Dendritic cell treated with granulocyte-macrophage colony-stimulating factor and Interleukin-4, amounts not matched to agents 40 ng/mL and 50 ng/mL, for 4 days (primary cell): ENCODE results near the gene CRIP1.

ENCODE experiments used
- H3K27ac Mint-ChIP-seq: one replicate; pipeline ENCODE4 v1.8.0; 2022; ENCODE audit warnings: mild to moderate bottlenecking, mixed read lengths
- H3K27me3 Mint-ChIP-seq: one replicate; pipeline ENCODE4 v1.8.0; 2022; ENCODE audit warnings: mild to moderate bottlenecking, mixed read lengths
- H3K36me3 Mint-ChIP-seq: one replicate; pipeline ENCODE4 v1.8.0; 2022; ENCODE audit warnings: low read depth, mixed read lengths
- H3K4me1 Mint-ChIP-seq: one replicate; pipeline ENCODE4 v1.8.0; 2022; ENCODE audit warnings: low read depth, mixed read lengths
- H3K4me3 Mint-ChIP-seq: one replicate; pipeline ENCODE4 v1.8.0; 2022; ENCODE audit warnings: mild to moderate bottlenecking, moderate library complexity, mixed read lengths
- H3K9me3 Mint-ChIP-seq: one replicate; pipeline ENCODE4 v1.8.0; 2022; ENCODE audit warnings: mixed read lengths
- intact Hi-C: fragments of 100-400 bp; cut with micrococcal nuclease; formaldehyde crosslinking; loops from one replicate; pipeline ENCODE4 v1.15.0; 2022

CRIP1 gene

DNA sequence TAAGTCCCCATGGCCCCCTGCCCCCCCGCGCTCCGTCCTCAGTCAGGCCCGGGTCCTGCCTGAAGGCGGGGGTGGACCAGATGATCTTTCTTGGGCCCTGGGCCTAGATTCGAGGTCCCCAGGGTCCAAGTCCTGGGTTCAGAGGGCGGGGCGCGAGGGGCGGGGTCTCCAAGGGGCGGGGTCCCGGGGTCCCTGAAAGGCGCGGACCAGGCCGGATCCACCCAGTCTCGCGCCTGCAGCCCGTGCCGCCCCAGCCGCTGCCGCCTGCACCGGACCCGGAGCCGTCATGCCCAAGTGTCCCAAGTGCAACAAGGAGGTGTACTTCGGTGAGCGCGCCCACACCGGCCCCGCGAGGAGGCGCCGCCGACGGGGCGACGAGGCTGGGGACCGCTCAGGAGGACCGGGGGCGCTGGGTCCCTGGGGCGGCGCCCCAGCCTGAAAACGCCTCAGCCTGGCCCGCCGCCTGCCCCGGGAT, 325 bp downstream of the CRIP1 start:
- intact Hi-C loops = no loop called here
- Mint-ChIP-seq H3K27ac (peak overlapping the region; percentile 100), H3K4me1 (peaks cover 78% of the 10 kb centered on the region)

DNA sequence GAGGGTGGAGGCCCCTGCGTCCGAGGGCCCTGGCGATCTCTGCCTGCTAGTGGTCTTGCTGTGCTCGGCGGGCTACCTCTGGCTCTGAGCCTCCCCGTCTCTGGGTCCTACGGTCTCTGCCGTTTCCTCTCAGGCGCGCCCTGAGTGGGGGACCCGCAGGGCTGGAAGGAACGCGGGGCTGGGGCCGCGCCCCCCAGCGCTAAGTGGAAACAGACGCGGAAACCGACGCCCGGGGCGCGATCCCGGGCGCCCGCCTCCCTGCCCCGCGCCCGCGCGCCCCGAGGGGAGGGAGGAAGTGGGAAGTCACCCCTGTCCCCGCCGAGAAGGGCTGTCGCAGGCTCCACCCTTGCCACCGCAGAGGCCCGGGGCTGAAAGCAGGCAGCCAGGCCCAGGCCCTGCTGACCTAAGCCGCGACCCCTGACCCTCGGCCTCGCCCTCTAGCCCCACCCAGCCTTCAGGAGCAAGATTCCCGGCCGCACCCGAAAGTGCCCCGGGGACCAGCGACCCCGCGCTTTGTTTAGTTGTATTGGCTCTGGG, 831 bp downstream of the CRIP1 start:
- Mint-ChIP-seq H3K4me1 (peaks cover 75% of the 10 kb centered on the region), H3K4me3 (peak overlapping the region; percentile 72)
- intact Hi-C loops = no loop called here

More for the DNA sequence above, 325 bp downstream of the CRIP1 start:
- H3K27me3 Mint-ChIP-seq = peaks cover 42% of the 10 kb centered on the region
- H3K9me3 Mint-ChIP-seq = no peaks in the 10 kb centered on the region
- H3K4me3 Mint-ChIP-seq = peak overlapping the region; percentile 72
- H3K36me3 Mint-ChIP-seq = peaks cover 25% of the 10 kb centered on the region

DNA sequence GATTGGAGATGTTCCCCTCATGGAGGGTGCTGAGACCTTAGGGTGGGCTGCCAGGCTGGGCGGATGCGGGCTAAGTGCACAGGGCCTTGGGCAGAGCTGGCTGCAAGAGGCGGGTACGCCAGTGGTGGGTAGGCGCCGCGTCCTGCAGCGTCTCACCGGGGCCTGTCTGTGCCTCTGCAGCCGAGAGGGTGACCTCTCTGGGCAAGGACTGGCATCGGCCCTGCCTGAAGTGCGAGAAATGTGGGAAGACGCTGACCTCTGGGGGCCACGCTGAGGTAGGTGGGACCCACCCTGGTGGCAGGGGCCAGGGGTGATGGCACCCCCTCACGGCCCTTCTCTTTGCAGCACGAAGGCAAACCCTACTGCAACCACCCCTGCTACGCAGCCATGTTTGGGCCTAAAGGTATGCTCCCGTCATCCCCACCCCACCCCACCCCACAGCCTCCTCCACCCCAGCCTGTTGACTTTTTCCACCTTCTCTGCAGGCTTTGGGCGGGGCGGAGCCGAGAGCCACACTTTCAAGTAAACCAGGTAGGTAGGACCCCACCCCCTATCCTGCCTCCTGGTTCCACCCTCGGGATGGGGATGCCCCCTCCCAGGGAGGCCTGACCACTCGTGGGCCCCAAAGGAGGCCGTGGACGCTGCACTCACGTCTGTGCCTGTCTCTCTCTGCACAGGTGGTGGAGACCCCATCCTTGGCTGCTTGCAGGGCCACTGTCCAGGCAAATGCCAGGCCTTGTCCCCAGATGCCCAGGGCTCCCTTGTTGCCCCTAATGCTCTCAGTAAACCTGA, 1.5 kb downstream of the CRIP1 start:
- H3K36me3 Mint-ChIP-seq = peaks cover 31% of the 10 kb centered on the region
- no peaks in the 10 kb centered on the region for H3K9me3 Mint-ChIP-seq
- intact Hi-C loops = no loop called here
- H3K4me3 Mint-ChIP-seq = peak overlapping the region; percentile 72
- H3K27me3 Mint-ChIP-seq = peaks cover 37% of the 10 kb centered on the region
- H3K4me1 Mint-ChIP-seq = peaks cover 68% of the 10 kb centered on the region
- peak overlapping the region; percentile 100 for H3K27ac Mint-ChIP-seq

More for the DNA sequence above, 831 bp downstream of the CRIP1 start:
- Mint-ChIP-seq H3K36me3 (peaks cover 25% of the 10 kb centered on the region), H3K9me3 (no peaks in the 10 kb centered on the region), H3K27ac (peak overlapping the region; percentile 100), H3K27me3 (peaks cover 42% of the 10 kb centered on the region)

DNA sequence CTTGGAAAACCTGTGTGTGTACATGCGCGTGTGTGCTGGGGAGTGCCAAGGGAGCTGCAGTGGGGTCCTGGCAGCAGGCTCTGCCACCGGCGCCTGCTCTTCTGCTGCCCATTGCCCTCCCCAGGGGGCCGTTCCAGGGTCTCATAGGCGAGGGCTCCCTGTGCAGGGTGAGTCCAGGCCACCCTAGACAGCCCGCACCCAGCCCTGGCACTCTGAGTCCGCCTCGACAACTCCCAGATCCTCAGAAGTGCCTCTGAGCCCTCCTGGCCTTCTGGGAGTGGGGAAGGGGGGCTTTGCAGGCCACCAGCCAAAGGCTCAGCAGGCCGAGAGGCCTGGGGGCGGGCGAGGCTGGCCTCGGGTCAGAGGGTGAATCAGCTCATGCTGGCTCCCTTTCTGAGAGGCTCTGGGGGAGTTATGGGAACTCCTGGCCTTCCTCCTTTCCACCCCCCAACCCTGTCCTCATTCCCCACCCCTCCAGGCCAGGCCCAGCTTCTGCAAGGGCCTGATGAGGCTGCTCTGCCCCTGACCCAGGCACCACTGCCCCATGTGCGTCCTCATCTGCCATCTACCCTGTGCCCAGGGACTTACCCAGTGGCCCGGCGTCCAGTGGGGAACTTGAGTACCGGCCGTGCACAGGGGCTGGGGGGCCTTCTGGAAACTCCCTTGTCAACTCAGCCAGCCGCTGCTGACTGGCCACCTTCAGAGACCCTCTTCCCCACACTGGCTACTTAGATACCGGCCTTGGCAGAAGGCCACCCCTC, 2.3 kb downstream of the CRIP1 start:
- Mint-ChIP-seq H3K4me3 (peak overlapping the region; percentile 72), H3K36me3 (peaks cover 39% of the 10 kb centered on the region), H3K27me3 (peaks cover 30% of the 10 kb centered on the region), H3K27ac (peak overlapping the region; percentile 100), H3K4me1 (peaks cover 62% of the 10 kb centered on the region), H3K9me3 (no peaks in the 10 kb centered on the region)
- intact Hi-C loops = no loop called here

DNA sequence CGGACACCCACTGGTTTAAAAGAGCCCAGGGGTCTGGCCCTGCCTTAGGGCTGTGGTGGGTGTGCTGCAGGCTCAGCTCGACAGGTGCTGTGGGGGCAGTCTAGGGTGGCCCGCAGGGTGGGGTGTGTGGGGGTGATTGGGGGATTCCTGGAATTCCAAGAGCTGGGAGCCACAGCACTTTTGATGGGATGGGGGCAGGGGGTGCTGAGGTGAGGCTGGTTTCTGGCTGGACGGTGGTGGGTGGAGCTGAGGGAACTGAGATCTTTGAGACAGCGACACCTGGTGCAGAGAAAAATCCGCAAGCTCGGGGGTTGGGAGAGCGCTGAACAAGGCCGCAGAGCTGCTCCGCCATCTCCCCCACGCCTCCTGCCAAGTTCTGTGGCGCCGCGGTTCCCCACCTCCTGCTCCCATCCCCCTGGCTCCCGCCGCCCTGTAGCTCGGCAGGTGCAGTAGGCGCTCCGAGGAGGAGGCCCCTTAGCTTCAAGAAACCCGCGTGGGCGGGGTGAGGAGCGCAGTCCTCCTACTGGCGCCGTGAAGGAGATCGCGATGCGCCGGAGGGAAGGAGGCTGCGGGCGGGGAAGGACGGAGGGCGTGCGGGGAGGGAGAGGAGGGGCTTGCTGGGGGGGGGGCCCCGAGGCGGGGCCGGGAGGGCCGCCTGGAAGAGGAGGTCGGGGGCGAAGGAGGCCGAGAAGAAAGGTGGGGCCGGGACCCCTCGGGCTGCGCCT, 3.0 kb downstream of the CRIP1 start:
- H3K9me3 Mint-ChIP-seq = no peaks in the 10 kb centered on the region
- peak overlapping the region; percentile 100 for H3K27ac Mint-ChIP-seq
- peaks cover 55% of the 10 kb centered on the region for H3K4me1 Mint-ChIP-seq
- peaks cover 22% of the 10 kb centered on the region for H3K27me3 Mint-ChIP-seq
- H3K36me3 Mint-ChIP-seq = peaks cover 47% of the 10 kb centered on the region
- intact Hi-C loops = loop anchor here (1.0 to 5.0 kb wide), 7 partner anchors 8 to 119 kb away; partner anchors contain the start of genes CRIP2 and TMEM121
- peak overlapping the region; percentile 72 for H3K4me3 Mint-ChIP-seq

DNA sequence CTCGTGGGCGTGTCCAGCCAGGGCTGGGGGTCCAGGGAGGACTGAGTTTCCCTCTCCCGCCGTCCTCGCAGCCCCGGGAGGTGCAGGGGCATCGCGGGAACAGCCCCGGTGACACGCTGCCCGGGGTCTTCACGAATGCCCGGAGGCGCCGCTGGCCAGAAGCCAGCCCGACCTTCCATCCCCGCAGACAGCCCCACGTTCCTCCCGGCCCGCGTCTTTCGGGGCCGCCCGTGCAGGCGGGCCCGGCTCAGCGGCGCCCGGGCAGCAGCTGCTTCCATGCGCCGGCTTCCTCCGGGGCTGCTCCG, 3.5 kb downstream of the CRIP1 start:
- H3K27me3 Mint-ChIP-seq = peaks cover 17% of the 10 kb centered on the region
- intact Hi-C loops = loop anchor here (1.0 to 5.0 kb wide), 7 partner anchors 9 to 120 kb away; partner anchors contain the start of genes CRIP2 and TMEM121
- H3K4me1 Mint-ChIP-seq = peaks cover 51% of the 10 kb centered on the region
- H3K27ac Mint-ChIP-seq = peak overlapping the region; percentile 100
- H3K4me3 Mint-ChIP-seq = peak overlapping the region; percentile 72
- H3K9me3 Mint-ChIP-seq = no peaks in the 10 kb centered on the region
- H3K36me3 Mint-ChIP-seq = peaks cover 51% of the 10 kb centered on the region

DNA sequence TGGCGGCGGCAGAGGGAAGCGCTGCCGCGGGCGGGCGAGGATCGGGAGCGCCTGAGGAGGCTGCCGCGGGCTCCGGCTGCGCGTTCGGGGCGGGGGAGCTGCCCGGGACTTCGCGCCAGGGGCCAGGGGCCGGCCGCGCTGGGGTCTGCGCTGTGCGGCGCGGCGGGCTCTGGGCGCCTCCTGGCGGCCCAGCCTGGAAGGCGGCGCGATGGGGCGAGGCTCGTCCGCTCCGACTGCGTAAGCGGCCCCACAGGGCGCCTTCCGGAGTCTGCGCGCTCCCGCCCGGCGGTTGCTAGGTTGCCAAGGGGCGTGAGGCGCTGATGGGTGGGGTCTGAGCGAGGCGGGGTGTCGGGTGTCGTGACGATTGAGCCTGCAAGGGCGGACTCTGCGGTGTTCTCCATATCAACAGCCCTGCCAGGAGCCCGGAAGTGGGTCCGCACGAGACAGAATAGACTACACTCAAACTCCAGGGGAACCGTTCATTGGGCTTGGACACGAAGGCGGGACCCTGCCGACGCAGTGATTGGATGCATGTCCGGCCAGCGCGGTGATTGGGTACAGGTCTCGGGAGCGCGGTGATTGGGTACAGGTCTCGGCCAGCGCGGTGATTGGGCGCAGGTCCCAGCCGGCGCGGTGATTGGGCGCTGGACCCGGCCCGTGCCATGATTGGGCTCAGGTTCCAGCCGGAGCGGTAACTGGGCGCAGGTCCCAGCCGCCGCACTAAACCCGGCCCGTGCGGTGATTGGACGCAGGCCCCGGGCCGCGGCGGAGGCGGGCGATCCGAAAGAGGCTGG, 4.1 kb downstream of the CRIP1 start, which contains the start of gene TEDC1:
TEDC1 (plus strand) TSS at position 675 of the 794 bp plus-strand sequence. CDS start 130 bp downstream, outside the sequence.
- H3K4me3 Mint-ChIP-seq = peak within 1 kb of the TSS; percentile 72
- H3K36me3 Mint-ChIP-seq = peaks cover 51% of the 10 kb centered on the region
- no peaks in the 10 kb centered on the region for H3K9me3 Mint-ChIP-seq
- intact Hi-C loops = loop anchor here (1.0 to 5.0 kb wide), 7 partner anchors 9 to 120 kb away; partner anchors contain the start of genes CRIP2 and TMEM121
- H3K27ac Mint-ChIP-seq = peak within 1 kb of the TSS; percentile 100
- peaks cover 12% of the 10 kb centered on the region for H3K27me3 Mint-ChIP-seq
- H3K4me1 Mint-ChIP-seq = peaks cover 45% of the 10 kb centered on the region

DNA sequence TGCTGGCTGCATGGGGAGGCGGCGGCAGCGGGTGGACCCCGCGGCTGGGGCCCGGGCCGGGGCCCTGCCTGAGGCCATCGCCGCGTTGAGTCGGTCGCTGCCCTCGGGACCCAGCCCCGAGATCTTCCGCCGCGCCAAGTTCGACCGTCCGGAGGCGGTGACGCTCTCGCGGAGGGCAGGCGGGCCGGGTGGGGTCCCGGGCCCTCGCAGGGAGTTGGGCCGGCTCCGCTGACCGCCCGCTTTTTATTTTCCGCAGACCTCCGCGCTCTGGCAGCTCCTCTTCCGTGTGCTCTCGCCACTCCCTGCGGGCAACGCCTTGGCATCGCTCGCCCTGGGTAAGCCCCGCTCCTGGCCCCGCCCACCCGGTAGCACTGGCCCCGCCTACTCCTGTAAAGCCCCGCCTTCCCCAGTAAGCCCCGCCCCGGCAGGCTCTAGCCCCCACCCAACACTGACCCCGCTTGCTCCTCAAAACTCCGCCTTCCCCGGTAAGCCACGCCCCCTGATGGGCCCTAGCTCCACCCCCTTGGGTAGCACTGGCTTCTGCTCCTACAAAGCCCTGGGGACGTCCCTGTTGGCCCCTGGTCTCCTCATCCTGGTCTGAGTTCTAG, 4.8 kb downstream of the CRIP1 start:
- Mint-ChIP-seq H3K27ac (peak overlapping the region; percentile 100), H3K27me3 (peaks cover 5% of the 10 kb centered on the region), H3K9me3 (no peaks in the 10 kb centered on the region), H3K4me1 (peaks cover 38% of the 10 kb centered on the region), H3K4me3 (peak overlapping the region; percentile 72), H3K36me3 (peaks cover 56% of the 10 kb centered on the region)
- intact Hi-C loops = loop anchor here (2.0 to 5.0 kb wide), 5 partner anchors 17 to 99 kb away; partner anchors contain the start of genes CRIP2 and TMEM121

DNA sequence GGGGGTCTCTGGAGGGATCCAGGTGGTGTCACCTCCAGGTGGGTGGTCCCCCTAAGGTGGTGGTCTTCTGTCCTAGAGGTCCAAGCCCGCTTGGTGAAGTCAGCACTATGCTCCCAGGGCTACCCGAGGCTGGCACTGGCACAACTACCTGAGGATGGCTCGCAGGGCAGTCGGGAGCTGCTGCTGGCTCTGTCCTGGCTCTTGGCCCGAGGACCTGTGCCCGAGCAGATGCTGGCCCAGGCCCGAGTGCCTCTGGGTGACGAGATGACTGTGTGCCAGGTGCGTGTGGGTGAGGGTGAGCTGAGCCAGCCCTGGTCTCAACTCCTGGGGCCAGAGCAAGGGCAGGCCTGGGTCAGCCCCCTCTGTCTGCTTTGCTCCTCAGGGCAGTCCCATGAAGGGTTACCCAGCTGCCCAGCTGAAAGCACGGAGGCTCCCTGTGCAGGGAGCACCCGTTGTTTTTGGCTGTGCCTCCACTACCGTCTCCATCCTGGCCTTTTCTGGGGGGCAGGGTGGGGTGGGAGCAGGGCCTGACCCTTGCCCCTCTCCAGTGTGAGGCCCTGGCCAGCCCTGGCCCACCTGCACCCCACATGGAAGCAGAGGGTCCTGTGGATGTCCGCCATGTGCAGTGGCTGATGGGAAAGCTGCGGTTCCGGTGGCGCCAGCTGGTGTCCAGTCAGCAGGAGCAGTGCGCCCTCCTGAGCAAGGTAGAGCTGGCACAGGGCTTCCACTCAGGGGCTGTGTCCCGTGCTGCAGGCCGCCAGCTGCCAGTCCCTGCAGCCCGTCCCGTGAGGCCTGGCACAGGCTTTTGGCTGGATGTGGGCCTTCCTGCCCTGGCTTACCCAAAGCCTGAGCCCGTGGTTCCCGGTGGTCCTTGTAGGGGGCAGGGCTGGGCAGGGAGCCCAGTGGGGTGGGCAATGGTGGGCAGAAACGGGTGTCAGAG, 5.6 kb downstream of the CRIP1 start:
- Mint-ChIP-seq H3K27me3 (no peaks in the 10 kb centered on the region), H3K36me3 (peaks cover 62% of the 10 kb centered on the region), H3K27ac (peak overlapping the region; percentile 100), H3K9me3 (no peaks in the 10 kb centered on the region), H3K4me3 (peak overlapping the region; percentile 72), H3K4me1 (peaks cover 33% of the 10 kb centered on the region)
- intact Hi-C loops = loop anchor here (5.0 kb wide), 2 partner anchors 35 to 100 kb away; partner anchors contain the start of gene TMEM121

DNA sequence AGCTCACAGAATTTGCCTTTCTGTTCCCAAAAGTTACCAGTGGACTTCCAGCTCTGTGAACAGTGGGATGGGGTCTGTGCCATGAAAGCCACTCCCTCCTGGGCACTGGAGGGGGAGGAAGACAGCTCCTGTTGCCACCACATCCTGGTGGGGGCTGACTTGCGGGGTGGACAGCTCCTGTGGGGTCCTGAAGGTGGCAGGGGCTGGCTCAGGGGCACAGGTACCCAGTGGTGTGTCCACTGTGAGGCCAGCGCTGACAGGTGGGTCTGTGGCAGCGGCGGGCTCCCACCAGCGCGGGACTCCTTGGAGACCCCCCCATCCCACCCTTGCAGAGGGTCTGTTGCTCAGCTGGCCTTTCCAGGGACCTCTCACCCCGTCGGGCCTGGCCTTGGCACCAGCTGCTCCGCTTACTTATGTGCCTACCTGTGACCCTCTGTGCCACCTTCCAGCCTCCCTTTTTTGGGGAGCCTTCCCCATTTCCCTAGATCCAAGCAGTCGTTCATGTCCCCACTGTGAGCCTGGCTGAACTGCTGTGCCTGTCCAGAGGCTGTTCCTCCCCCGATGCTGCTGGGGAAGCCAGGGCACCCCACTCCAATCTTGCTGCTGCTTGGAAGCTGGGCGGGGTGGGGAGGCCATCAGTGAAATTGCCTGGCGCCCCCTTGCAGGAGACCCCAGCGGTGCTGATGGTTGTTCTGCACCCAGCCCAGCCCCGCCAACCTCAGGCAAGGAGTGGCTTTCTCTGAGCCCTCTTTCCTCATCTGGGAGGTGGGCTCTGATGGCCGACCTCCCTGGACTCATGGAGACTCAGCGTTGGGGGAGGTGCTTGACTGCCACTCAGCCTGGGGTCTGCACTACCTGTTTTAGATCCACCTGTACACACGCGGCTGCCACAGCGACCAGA, 6.5 kb downstream of the CRIP1 start:
- intact Hi-C loops = loop anchor here (5.0 kb wide), 2 partner anchors 34 to 101 kb away; partner anchors contain the start of gene TMEM121

More for the DNA sequence above, 6.5 kb downstream of the CRIP1 start:
- Mint-ChIP-seq H3K4me3 (no peak overlapping the region), H3K4me1 (peaks cover 24% of the 10 kb centered on the region), H3K27ac (no peak overlapping the region), H3K36me3 (peaks cover 62% of the 10 kb centered on the region), H3K9me3 (no peaks in the 10 kb centered on the region), H3K27me3 (no peaks in the 10 kb centered on the region)
